GM18951 (cell line): Measurements from ENCODE around the gene MGRN1.

ENCODE experiments used
- POLR2A ChIP-seq: IDR thresholded peaks from 4 replicates; pipeline ENCODE4 v1.6.1; 2011; ENCODE audit warnings: mild to moderate bottlenecking; ENCODE audit not compliant: insufficient read length, insufficient read depth; ENCODE audit errors: extremely low read depth
- in situ Hi-C: fragments of 300-500 bp; cut with MboI; formaldehyde crosslinking; loops from one replicate; pipeline ENCODE4 v1.12.0; 2022; ENCODE audit warnings: low sequenced_read_pairs, mixed read lengths, inconsistent platforms; ENCODE audit not compliant: unreplicated experiment

Gene MGRN1

GRCh38 chr16:4689864-4690704, 65.5 kb downstream of the MGRN1 start:
- no peak for TF ChIP-seq POLR2A
- in situ Hi-C loops, result no loop called here

GRCh38 chr16:4690946-4691665, 66.5 kb downstream of the MGRN1 start:
- no peak for TF ChIP-seq POLR2A
- in situ Hi-C loops, result no loop called here

GRCh38 chr16:4691666-4692412, 67.2 kb downstream of the MGRN1 start:
- no peak for TF ChIP-seq POLR2A
- in situ Hi-C loops, result no loop called here

- TF ChIP-seq POLR2A, result no peak
- in situ Hi-C loops, result no loop called here
These were observed 68.1 kb downstream of the MGRN1 start for GRCh38 chr16:4692460-4693295.

GRCh38 chr16:4693296-4693955, 68.8 kb downstream of the MGRN1 start, which contains the start of gene NUDT16L1:
TSS of gene NUDT16L1 (plus strand) at chr16:4693562. CDS start at chr16:4693727, 165 bp downstream.
- in situ Hi-C loops, result no loop called here
- peak; percentile 93 for TF ChIP-seq POLR2A

GRCh38 chr16:4693956-4694641, 69.5 kb downstream of the MGRN1 start:
- TF ChIP-seq POLR2A, result no peak
- in situ Hi-C loops, result no loop called here

- no peak for TF ChIP-seq POLR2A
- in situ Hi-C loops, result no loop called here
These were observed 70.2 kb downstream of the MGRN1 start for GRCh38 chr16:4694642-4695451.

- TF ChIP-seq POLR2A, result no peak
- in situ Hi-C loops, result no loop called here
These were observed 71.0 kb downstream of the MGRN1 start for GRCh38 chr16:4695473-4696171.

GRCh38 chr16:4696172-4696904, 71.7 kb downstream of the MGRN1 start:
- no peak for TF ChIP-seq POLR2A
- in situ Hi-C loops, result no loop called here

- no peak for TF ChIP-seq POLR2A
These were observed 72.5 kb downstream of the MGRN1 start for GRCh38 chr16:4696905-4697847.

More at GRCh38 chr16:4696905-4697847, 72.5 kb downstream of the MGRN1 start:
- in situ Hi-C loops, result no loop called here
